Esophagus muscularis mucosa (tissue), 3 donors: ENCODE results near the gene CHST5.

Experiments
- CTCF ChIP-seq, 3 experiments: fragments of 200-600 bp in 2 of 3; fragments of 450-650 bp in 1 of 3; sonication (generic) in 2 of 3; IDR thresholded peaks; one replicate each; pipeline ENCODE4 v1.5.1; 2017 to 2019; ENCODE audit warnings: antibody characterized with exemption in 3 of 3, mild to moderate bottlenecking in 2 of 3, moderate library complexity in 1 of 3
- POLR2A ChIP-seq: fragments of 450-650 bp; IDR thresholded peaks from one replicate; pipeline ENCODE4 v1.6.1; 2017; ENCODE audit warnings: antibody characterized with exemption, moderate library complexity, mild to moderate bottlenecking, low read depth
- POLR2AphosphoS5 ChIP-seq, 2 donors: sonication (generic); formaldehyde crosslinking; IDR thresholded peaks; one replicate each; pipeline ENCODE4 v1.6.1; 2017; ENCODE audit warnings: antibody characterized with exemption in 2 of 2

GRCh38 chr16:75529959-75530358 lies 5.9 kb downstream of the CHST5 start:
- TF ChIP-seq CTCF (IDR thresholded peaks at IDR 0.05) (no peak), POLR2A (no peak), POLR2AphosphoS5 (IDR thresholded peaks at IDR 0.05) (no peak)
